ENCODE results near the gene RDH11.

The RDH11 gene

DNA sequence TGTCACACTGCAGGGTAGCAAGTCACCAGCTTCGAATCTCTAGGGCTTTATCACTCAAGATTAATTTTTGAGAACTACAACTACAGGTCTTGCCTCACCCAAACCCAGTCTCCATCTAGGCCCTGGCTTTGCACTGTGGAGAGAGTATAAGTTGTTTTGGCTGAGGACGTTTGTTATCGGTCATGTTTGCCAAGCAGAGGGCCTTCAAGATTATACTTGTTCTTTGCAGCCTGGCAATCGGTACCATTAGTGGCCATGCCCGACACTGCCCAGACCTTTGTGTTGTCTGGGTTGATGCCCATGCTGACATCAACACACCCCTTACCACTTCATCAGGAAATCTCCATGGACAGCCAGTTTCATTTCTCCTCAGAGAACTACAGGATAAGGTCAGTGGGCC, 50.1 kb downstream of the RDH11 start:
- DNase-seq: no peak

- no peak for DNase-seq
These were observed 51.1 kb downstream of the RDH11 start for GRCh38 chr14:67644428-67644827.

- DNase-seq: no peak
These were observed 51.9 kb downstream of the RDH11 start for GRCh38 chr14:67643713-67644112.

DNA sequence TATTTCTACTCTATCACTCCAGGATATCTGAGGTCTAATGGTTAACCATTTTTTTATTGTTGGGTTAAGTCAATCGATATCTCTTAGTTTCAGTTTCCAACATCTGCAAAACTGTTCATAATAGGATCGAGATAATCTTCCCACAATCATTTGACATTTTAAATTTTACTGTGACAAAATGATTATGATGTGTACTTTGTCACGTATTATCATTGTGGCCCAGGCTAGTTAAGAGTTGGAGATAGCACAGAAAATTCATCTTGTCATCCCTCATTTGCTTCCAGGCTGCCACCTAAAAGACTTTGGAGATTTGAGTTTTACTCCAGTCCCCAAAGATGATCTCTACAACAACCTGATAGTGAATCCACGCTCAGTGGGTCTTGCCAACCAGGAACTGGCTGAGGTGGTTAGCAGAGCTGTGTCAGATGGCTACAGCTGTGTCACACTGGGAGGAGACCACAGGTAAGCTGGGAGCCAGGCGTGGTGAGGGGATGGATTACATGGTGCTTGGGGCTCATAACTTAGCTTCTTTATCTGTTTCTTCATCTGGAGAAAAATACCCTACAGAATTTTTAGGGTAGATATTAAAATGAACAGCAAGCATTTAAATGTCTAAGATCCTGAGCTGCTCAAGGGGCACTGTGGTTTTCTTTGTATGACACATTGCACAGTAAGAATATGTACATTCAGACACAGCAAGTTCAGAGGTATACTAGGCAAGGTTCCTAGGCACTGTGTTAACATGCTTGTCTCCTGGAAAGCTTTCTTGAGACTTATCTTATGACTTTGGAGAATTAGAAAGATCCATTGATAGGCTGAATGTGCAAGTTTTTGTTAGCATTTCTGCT, 53.4 kb downstream of the RDH11 start:
- DNase-seq: no peak

- no peak for DNase-seq
These were observed 54.1 kb downstream of the RDH11 start for GRCh38 chr14:67641480-67641879.

- DNase-seq: no peak
These were observed 56.9 kb downstream of the RDH11 start for GRCh38 chr14:67638642-67639041.

DNA sequence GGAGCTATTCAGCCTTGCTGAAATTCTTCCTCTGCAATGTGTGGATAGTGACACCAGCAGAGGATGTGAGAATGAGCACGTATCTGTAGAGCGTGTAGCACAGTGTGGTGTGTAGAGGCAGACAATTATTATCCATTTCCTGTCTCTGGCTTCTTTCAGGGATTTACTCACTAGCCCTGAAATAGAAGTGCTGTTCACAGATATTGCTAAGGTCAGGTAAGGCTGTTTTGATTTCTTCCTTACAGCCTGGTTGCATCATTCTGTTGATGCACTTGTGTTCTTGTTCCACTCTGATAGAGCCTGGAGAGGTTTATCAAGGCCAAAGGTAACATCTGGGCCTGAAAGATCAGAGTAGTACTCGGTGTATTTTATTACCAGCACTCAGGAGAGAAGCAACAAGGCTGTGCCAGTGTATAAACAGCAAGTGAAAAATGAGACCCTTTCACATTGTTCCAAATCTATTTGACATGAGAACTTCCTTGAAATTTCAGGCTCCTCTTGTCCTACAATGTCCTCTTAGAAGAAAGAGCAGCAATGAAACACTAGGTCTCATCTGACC, 59.1 kb downstream of the RDH11 start:
- DNase-seq: no peak

- DNase-seq: no peak
These were observed 62.0 kb downstream of the RDH11 start for GRCh38 chr14:67633451-67634147.

DNA sequence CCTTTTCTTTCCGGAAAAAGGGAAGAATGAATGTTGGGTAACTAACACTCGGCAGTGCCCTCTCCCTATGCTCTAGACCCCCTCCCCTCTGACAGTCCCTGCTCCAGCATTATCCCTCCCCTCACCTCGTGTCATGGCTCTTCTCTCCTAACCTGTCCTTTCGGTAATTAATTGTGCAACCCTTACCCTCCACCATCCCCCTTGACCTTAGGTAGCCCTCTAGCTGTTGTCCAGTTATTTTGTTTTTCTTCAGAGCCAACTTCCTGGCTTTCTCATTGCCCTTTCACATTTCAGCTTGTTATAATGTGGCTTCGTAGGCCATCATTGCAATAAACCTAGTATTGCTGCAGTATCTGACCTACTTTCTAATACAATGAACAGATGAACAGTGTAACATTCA, 64.6 kb downstream of the RDH11 start:
- DNase-seq: no peak

GRCh38 chr14:67630186-67630585, 65.4 kb downstream of the RDH11 start:
- DNase-seq: no peak

DNA sequence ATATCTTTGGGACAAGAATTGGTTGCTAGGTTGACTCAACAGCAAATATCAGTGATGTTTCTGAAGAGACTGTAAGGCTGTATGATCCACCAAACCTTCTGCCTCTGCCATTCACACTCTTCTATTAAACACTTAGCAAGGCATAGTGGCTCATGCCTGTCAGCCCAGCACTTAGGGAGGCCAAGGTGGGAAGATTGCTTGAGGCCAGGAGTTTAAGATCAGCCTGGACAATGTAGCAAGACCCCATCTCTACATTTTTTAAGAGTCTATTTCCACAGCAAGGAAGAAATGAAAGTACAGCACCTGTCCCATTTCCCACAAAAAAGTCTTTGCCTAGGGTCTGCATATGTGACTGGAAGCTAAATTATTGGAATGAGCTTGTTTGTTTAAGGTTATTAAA, 68.0 kb downstream of the RDH11 start:
- no peak for DNase-seq
